GM21576 (cell line): ENCODE measurements around the gene OR10P1.
"Not testable (repeated sequence)": the region's sequence is repeated elsewhere in the genome, so short reads cannot be mapped to it uniquely, and the experiment has no call there.

Experiments
- ATAC-seq: cut with Tn5 transposase; IDR thresholded peaks from one replicate; pipeline ENCODE4 v1.9.1; 2021; ENCODE audit warnings: mild to moderate bottlenecking, moderate library complexity; ENCODE audit not compliant: unreplicated experiment

Gene OR10P1

DNA sequence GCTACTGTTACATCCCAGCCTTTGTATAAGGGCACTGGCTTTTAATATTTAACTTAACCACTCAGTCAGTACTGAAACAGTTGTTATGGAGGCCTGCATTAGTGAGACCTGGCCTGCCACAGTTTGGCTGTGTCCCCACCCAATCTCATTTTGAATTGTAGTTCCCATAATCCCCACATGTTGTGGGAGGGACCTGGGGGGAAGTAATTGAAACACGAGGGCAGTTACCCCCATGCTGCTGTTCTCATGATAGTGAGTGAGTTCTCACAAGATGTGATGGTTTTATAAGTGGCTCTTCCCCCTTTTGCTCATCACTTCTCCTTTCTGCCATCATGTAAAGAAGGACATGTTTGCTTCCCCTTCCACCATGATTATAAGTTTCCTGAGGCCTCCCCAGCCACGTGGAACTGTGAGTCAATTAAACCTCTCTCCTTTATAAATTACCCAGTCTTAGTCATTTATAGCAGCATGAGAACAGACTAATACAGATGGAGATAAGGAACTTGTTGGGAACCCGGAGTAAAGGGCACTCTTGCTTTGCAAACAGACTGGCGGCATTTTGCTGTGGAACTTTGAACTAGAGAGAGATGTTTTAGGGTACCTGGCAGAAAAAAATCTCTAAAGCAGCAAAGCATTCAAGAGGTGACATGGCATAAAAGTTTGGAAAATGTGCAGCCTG lies 14.1 kb downstream of the OR10P1 start:
- not testable (repeated sequence) for ATAC-seq

DNA sequence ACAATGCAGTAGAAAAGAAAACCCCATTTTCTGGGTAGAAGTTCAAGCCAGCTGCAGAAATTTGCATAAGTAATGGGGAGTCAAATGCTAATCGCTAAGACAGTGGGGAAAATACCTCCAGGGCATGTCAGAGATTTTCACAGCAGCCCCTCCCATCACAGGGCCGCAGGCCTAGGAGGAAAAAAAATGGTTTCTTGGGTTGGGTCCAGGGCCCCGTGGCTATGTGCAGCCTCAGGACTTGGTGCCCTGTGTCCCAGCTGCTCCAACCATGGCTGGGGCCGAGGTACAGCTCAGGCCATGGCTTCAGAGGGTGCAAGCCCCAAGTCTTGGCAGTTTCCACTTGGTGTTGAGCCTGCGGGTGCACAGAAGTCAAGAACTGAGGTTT lies 14.6 kb downstream of the OR10P1 start:
- no peak for ATAC-seq

DNA sequence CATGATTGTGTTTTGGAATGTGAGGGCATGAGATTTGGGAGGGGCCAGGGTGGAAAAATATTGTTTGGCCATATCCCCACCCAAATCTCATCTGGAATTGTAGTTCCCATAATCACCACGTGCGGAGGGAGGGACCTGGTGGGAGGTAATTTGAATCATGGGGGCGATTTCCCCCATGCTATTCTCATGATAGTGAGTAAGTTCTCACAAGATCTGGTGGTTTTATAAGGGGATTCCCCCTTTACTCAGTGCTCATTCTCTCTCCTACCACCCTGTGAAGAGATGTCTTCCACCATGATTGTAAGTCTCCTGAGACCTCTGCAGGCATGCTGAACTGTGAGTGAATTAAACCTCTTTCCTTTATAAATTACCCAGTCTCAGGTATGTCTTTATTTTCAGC lies 15.7 kb downstream of the OR10P1 start:
- no peak for ATAC-seq

DNA sequence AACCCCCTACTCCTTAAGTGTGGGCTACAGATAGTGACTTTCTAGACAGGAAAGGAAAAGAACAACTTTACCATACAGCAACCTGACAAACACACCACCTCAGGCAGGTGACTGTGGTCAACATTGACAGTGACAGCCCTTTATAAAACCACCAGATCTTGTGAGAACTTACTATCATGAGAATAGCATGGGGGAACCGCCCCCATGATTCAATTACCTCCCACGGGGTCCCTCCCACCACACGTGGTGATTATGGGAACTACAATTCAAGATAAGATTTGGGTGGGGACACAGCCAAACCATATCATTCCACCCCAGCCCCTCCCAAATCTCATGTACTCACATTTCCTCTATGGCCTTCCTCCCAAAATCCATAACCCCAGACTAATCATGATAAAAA lies 16.3 kb downstream of the OR10P1 start:
- ATAC-seq: no peak

DNA sequence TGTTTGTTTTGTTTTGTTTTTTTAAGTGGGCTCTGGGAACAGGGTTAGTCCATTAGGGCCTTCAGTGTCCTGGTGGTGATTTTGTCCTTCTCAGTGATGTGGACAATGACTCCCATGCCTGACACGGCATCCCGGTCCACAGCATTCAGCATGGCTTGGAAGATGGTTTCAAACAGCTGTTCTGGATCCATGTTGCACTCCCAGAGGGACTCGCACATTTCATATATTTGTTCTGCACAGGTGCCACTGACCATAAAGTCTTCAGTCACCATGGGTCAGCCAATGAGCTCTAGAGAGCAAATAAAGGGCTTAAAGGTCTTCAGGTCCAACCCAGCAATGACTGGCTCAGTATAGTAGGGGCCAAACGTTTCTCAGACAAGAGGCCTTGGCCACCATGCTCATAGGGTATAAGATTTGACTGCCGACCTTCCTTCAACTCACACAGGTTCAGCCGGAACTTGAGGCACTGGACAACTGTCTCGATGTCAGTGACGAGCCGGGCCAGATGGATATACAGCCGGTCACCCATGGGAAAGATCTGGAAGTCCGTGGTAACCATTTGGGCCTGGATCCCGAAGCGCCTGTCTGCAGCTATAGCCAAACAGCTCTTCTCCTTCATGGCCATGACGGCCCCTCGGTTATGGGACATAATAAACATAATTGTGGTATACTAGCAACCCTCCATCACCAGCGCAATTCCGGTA lies 18.0 kb downstream of the OR10P1 start:
- no peak for ATAC-seq

DNA sequence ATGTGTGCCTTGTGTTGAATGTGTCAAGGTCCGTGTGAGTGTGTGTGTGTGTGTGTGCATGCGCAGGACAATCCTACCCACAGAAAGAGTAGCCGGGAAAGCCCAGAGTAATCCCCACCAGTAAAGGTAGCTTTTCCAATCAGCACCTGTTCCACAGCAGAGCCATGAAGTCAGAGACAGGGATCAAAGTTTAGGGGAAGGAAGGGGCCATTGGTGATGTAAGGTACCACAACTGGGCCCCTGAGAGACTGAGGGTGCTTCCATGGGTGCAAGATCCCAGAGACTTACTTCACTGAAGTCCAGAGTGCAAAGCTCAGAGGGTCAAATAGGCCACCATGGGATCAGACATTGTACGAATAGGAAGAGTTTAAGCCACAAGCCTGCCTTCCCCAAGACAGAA lies 20.5 kb downstream of the OR10P1 start:
- ATAC-seq: no peak

DNA sequence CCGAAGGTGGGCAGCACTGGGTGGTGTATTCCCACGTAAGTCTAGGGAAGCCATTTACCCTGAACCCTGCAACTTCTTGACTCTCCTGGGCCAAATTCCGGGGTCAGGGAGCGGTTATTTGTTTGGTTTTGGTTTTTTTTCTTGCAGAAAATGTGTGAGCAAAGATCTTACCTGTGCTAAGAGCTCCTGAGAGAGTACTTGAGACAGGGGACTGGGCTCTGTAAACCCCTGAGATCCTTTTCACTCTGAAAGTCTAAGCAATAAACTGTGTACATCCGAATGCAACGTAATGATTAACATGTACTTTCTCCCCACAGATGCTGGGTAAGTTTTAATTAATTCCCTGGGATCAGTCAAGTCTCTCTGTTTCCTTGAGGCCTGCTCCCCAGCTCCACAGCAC lies 21.5 kb downstream of the OR10P1 start:
- no peak for ATAC-seq

DNA sequence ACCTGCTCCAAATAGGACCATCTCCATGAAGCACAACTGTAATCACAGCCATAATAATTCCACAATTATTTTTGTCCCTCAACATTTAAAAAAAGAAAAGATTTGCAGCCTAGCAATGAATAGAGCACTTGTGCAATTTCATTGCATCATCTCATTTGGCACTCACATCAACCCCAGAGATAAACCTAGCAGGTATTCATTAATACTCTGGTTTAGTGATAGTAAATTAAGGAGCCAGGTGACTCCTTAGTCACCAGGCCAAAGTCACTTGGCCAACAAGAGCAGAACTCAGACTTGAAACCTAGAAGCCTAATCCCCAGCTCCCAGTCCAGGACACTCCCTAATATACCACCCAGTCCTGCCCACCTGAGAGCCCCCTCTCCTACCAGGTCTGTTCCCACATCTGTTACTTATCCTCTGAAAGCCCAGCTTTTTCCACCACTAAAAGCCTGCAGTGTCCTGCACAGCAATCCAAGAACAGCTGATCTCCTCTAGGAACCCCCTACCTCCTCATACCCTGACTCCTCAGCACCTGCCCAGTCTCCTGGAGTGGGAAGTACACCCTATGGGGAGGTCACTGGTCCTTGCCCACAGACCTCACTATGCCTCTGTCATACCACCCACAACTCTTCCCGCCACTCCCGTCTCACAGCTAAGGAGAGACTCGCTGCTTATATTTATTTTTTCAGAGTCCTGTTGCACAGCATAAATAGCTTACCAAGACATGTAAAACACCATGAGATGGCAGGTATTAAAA lies 22.1 kb downstream of the OR10P1 start:
- ATAC-seq: no peak

DNA sequence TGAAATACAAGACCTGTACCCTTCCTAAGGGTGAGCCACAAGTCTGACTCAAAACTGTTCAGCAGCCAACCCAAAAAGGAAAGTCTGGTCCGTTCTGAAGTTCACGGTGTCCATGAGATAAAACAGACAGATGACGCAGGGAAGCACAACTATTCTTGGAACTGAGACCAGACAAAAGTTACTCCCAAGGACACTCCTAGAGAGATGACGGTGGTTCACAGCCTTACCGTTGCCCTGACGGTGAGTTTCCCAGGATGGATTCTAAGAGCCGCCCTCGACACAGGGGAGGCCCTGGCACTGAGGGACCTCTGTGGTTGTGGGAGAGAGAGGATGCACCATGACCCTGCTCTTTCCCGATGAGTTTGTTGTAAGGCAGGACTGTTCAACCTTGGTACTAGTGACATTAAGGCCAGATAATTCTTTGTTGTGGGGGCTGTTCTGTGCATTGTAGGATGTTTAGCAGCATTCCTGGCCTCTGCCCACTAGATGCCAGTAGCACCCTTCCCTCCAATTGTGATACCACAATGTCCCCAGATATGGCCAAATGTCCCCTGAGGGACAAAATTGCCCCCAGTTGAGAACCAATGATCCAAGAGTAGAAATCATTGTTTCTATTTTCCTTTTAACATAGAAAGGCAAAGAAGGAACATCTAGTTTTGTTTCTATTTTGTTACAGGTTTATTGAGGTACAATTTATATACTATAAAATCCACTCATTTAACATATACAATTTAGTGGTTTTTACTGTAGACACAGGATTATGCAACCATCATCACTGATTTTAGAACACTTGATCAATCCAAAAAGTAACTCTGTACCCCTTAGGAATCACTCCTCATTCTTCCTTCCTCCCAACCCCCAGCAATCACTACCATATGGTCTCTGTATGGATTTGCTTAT lies 23.0 kb downstream of the OR10P1 start:
- no peak for ATAC-seq

DNA sequence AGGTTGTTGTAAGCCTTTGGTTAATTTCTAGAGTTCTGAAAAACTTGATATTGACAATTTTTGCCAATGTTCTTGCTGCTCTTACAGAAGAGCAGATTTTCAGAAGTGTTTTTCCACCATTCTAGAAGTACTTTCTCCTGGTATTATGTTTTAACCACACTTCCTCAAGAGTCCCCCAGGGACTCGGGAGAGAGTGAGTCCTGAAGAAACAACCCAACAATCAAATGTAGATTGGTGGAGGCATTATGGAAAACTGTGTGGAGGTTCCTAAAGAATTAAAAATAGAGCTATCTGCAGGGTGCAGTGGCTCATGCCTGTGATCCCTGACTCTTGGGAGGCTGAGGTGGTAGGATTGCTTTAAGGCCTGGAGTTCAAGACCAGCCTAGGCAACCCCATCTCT lies 26.7 kb downstream of the OR10P1 start:
- no peak for ATAC-seq

DNA sequence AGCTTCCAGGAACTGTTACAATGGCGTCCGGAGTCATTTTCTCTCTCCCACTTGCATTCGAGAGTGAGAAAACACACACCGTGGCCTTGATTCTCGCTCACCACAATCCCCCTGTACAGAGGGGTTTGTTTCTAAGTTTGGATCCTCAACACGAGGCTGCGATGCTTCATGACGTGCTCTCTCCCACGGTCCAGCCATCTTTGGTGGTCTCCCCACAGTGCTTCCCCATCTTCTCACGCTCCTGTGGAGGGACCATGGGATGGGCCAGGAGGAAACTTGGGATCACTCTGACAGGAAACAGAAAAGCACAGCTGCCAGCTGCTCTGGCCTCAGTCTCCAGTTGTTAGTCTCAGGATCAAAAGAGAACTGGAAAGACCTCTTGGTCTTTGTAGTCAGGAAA lies 28.1 kb downstream of the OR10P1 start:
- ATAC-seq: no peak

DNA sequence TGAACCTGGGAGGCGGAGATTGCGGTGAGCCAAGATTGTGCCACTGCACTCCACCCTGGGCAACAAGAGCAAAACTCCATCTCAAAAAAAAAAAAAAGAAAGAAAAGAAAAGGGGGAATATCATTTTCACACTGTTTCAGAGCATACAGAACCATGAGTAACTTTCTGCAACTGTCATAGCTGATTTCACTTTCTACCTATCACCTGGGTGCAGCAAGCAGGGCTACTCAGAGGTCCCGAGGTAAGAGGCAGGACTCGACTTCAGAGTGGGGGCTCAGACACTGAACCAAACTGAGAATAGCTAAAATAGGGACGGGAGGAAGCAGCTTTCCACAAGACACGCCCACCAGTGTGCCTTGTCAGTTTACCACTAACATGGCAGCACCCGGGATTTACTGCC lies 29.8 kb downstream of the OR10P1 start:
- ATAC-seq: no peak

DNA sequence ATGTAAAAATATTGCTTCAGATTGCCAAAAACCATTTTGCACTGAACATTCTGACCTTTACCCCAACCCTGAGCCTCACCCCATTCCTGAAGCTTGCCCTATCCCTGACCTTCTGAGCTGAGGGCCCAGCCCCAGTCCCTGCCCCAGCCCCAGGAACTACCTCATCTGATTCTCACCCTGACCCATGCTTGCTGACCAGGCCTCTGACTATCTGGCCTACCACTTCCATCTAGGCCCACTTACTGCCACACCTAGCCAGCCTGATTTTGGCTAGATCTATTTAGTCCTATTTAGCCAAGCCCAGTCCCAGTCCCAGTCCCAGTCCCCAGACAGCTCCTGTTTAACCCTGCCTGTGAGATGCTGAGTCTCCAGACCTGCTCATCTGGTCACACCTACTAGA lies 33.6 kb downstream of the OR10P1 start:
- no peak for ATAC-seq

DNA sequence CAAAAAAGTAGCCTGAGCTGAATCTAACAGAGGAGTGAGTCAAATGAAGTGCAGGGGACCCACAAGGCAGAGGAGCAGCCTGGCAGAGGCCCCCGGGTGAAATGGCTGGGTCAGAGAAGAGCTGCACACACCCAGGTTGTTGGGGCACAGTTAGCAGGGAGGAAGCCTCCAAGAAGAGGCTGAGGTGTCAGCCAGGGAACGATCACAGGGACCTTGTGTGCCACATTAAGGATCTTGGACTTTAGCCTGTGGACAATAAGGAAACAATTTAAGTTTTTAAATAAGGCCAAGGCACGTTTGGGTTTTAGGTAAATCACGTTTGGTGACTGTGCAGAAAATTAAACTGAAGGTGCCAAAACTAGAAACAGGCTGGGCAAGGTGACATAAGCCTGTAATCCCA lies 35.1 kb downstream of the OR10P1 start:
- ATAC-seq: no peak

DNA sequence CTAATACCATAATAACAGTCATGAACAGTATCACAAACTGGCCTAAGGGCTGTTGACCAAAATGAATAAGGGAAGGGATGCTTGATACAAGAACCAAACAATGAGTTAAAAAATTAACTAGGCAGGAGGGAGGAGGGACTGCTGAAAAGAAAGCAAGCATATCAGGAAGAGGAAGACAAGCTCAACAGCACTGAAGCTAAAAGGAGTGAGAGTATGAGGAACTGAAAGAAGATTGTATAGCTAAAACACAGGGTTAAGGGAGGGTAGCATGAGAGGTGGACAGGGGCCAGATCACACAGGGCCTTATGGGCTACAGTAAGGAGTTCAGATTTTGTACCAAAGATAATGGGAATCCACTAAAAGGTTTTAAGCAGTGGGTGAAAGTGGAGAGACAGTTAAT lies 36.9 kb downstream of the OR10P1 start:
- ATAC-seq: peak; percentile 99

DNA sequence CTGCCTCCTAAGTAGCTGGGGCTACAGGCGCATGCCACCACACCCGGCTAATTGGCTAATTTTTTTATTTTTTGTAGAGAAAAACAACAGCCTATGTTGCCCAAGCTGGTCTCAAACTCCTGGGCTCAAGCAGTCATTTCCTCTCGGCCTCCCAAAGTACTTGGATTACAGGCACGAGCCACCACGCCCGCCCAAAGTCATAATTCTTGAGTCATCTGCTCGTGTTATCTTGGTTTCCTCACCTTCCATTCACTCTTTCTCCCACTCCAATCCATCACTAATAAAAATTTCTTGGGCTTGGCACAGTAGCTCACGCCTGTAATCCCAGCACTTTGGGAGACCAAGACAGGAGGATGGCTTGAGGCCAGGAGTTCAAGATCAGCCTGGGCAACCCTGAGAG lies 39.0 kb downstream of the OR10P1 start:
- no peak for ATAC-seq

DNA sequence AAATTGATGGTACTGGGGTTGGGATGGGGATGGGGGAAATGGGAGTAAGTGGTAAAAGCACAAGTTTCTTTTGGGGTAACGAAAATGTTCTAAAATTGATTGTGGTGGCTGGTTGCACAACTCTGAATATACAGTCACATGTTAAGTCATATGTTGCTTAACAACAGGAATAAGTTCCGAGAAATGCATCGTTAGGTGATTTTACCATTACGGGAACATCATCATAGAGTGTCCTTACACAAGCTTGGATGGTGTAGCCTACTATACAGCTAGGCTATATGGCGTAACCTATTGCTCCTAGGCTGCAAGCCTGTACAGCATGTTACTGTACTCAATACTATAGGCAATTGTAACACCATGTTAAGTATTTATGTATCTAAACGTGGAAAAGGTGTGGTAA lies 40.0 kb downstream of the OR10P1 start:
- no peak for ATAC-seq

DNA sequence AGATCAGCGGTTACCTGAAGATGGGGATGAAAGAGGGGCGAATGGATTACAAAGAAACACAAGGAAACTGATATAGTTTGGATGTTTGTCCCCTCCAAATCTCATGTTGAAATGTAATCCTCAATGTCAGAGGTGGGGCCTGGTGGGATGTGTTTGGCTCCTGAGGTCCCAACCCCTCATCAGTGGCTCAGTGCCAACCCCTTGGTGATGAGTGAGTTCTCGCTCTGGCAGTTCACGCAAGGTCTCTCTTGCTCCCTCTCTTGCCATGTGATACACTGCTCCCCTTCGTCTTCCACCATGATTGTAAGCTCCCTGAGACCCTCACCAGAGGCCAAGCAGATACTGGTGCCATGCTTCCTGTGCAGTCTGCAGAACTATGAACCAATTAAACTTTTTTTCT lies 43.0 kb downstream of the OR10P1 start:
- ATAC-seq: no peak

DNA sequence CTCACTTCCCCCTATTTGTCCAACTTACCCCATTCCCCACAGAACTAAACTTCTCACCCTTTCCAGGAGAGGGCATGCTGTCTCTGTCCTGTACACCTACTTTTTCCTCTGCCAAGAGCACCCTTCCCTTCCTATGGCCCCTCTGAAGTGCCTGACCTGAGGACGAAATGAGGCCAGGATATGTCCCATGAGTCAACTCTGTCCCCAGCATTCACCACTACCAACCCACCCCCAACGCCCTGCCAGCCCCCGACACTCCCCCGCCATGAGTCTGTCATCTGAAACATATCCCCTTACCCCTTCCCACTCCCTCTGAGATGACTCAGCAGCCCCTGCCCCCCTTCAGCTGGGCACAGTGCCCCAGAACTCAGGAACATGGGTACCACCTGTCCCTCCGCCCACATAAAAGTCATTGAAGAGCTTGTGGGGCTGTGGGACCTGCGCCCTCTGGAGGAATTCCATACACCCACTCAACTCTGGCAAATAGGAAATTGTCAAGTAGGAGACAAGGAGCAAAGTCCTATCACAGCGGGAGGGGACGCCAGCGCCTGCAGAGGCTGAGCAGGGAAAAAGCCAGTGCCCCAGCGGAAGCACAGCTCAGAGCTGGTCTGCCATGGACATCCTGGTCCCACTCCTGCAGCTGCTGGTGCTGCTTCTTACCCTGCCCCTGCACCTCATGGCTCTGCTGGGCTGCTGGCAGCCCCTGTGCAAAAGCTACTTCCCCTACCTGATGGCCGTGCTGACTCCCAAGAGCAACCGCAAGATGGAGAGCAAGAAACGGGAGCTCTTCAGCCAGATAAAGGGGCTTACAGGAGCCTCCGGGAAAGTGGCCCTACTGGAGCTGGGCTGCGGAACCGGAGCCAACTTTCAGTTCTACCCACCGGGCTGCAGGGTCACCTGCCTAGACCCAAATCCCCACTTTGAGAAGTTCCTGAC lies 44.7 kb downstream of the OR10P1 start:
- ATAC-seq: no peak
